RWPE2 (cell line): ENCODE measurements around the gene AP2B1.

Source experiments
- ATAC-seq: fragments of 200-7000 bp; cut with Tn5 transposase; 3 replicates; pipeline ENCODE4 v1.9.1; 2021; ENCODE audit warnings: low read depth
- DNase-seq: peaks from one replicate; pipeline ENCODE4 v3.0.0-alpha.2; 2020; ENCODE audit warnings: low spot score
- H3K27ac ChIP-seq: fragments of 450-650 bp; 2 replicates; pipeline ENCODE4 v1.5.1; 2017; ENCODE audit warnings: mild to moderate bottlenecking; ENCODE audit not compliant: poor library complexity, severe bottlenecking
- H3K27me3 ChIP-seq: fragments of 250-450 bp; sonication (Bioruptor Pico); 2 replicates; pipeline ENCODE4 v1.5.1; 2021; ENCODE audit warnings: mild to moderate bottlenecking, moderate library complexity; ENCODE audit not compliant: insufficient read depth, poor library complexity, severe bottlenecking
- H3K36me3 ChIP-seq: fragments of 250-450 bp; sonication (Bioruptor Pico); 2 replicates; pipeline ENCODE4 v1.5.1; 2020; ENCODE audit warnings: low read depth, mild to moderate bottlenecking, moderate library complexity
- H3K4me1 ChIP-seq: fragments of 250-450 bp; sonication (Bioruptor Pico); 2 replicates; pipeline ENCODE4 v1.5.1; 2021; ENCODE audit warnings: mild to moderate bottlenecking, moderate library complexity; ENCODE audit not compliant: insufficient read depth, poor library complexity, severe bottlenecking
- H3K4me3 ChIP-seq: fragments of 250-450 bp; sonication (Bioruptor Pico); 2 replicates; pipeline ENCODE4 v1.5.1; 2021; ENCODE audit warnings: mild to moderate bottlenecking, moderate library complexity; ENCODE audit not compliant: severe bottlenecking
- H3K9me3 ChIP-seq: fragments of 250-450 bp; sonication (Bioruptor Pico); 2 replicates; pipeline ENCODE4 v1.5.1; 2021; ENCODE audit warnings: mild to moderate bottlenecking, moderate library complexity; ENCODE audit not compliant: severe bottlenecking
- CTCF ChIP-seq: fragments of 450-650 bp; IDR thresholded peaks from one replicate; pipeline ENCODE4 v1.5.1; 2017; ENCODE audit warnings: mild to moderate bottlenecking, moderate library complexity; ENCODE audit not compliant: poor library complexity, severe bottlenecking

The AP2B1 gene

GRCh38 chr17:35763767-35764122, 176.6 kb downstream of the AP2B1 start:
- no peak overlapping the region for H3K27ac ChIP-seq
- no peak for DNase-seq
- TF ChIP-seq CTCF, result no peak
- no peaks in the 10 kb centered on the region for H3K36me3 ChIP-seq
- peak overlapping the region; percentile 23 for H3K4me3 ChIP-seq
- no peaks in the 10 kb centered on the region for H3K9me3 ChIP-seq
- ATAC-seq, result no peak
- no peaks in the 10 kb centered on the region for H3K27me3 ChIP-seq
- H3K4me1 ChIP-seq, result no peaks in the 10 kb centered on the region

GRCh38 chr17:35764123-35764991, 177.2 kb downstream of the AP2B1 start:
- Histone ChIP-seq H3K36me3 (no peaks in the 10 kb centered on the region), H3K4me1 (no peaks in the 10 kb centered on the region), H3K9me3 (no peaks in the 10 kb centered on the region), H3K4me3 (peak overlapping the region; percentile 23), H3K27me3 (no peaks in the 10 kb centered on the region), H3K27ac (no peak overlapping the region)
- TF ChIP-seq CTCF, result peak; percentile 97
- peak; percentile 85 for DNase-seq
- ATAC-seq, result peak; percentile 92

- TF ChIP-seq CTCF, result no peak
- Histone ChIP-seq H3K36me3 (no peaks in the 10 kb centered on the region), H3K27ac (no peak overlapping the region), H3K9me3 (no peaks in the 10 kb centered on the region), H3K4me3 (no peak overlapping the region), H3K4me1 (no peaks in the 10 kb centered on the region), H3K27me3 (no peaks in the 10 kb centered on the region)
- DNase-seq (no peak), ATAC-seq (no peak)
Measured at GRCh38 chr17:35765086-35765710, 178.1 kb downstream of the AP2B1 start.

- Histone ChIP-seq H3K27ac (no peak overlapping the region), H3K27me3 (no peaks in the 10 kb centered on the region), H3K4me3 (no peak overlapping the region), H3K4me1 (no peaks in the 10 kb centered on the region), H3K36me3 (no peaks in the 10 kb centered on the region), H3K9me3 (no peaks in the 10 kb centered on the region)
- no peak for TF ChIP-seq CTCF
- no peak for ATAC-seq
- no peak for DNase-seq
Measured at GRCh38 chr17:35765756-35766488, 178.8 kb downstream of the AP2B1 start.
